ENCODE data around the gene AMBRA1.
"Not testable (repeated sequence)": the region's sequence is repeated elsewhere in the genome, so short reads cannot be mapped to it uniquely, and the experiment has no call there.

DNA sequence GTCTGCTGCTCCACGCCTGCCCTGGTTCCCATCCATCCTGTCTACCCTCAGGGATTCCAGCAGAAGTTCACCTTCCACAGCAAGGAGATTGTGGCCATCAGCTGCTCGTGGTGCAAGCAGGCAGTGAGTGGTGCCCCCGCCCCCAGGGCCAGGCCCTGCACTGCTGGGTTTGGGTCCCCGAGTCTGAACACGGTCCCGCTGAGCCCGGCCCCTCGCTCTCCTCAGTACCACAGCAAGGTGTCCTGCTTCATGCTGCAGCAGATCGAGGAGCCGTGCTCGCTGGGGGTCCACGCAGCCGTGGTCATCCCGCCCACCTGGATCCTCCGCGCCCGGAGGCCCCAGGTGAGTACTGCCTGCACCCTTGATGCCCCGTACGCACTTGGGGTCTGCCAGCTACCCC lies 222.6 kb downstream of the AMBRA1 start:
- TF ChIP-seq, protein P1, sequence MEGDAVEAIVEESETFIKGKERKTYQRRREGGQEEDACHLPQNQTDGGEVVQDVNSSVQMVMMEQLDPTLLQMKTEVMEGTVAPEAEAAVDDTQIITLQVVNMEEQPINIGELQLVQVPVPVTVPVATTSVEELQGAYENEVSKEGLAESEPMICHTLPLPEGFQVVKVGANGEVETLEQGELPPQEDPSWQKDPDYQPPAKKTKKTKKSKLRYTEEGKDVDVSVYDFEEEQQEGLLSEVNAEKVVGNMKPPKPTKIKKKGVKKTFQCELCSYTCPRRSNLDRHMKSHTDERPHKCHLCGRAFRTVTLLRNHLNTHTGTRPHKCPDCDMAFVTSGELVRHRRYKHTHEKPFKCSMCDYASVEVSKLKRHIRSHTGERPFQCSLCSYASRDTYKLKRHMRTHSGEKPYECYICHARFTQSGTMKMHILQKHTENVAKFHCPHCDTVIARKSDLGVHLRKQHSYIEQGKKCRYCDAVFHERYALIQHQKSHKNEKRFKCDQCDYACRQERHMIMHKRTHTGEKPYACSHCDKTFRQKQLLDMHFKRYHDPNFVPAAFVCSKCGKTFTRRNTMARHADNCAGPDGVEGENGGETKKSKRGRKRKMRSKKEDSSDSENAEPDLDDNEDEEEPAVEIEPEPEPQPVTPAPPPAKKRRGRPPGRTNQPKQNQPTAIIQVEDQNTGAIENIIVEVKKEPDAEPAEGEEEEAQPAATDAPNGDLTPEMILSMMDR (IDR thresholded peaks at IDR 0.05), result not testable (repeated sequence)
- TF ChIP-seq, protein P2, sequence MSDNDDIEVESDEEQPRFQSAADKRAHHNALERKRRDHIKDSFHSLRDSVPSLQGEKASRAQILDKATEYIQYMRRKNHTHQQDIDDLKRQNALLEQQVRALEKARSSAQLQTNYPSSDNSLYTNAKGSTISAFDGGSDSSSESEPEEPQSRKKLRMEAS (IDR thresholded peaks at IDR 0.05; ENCODE audit: low read depth), result not testable (repeated sequence)
- TF ChIP-seq, protein P3, sequence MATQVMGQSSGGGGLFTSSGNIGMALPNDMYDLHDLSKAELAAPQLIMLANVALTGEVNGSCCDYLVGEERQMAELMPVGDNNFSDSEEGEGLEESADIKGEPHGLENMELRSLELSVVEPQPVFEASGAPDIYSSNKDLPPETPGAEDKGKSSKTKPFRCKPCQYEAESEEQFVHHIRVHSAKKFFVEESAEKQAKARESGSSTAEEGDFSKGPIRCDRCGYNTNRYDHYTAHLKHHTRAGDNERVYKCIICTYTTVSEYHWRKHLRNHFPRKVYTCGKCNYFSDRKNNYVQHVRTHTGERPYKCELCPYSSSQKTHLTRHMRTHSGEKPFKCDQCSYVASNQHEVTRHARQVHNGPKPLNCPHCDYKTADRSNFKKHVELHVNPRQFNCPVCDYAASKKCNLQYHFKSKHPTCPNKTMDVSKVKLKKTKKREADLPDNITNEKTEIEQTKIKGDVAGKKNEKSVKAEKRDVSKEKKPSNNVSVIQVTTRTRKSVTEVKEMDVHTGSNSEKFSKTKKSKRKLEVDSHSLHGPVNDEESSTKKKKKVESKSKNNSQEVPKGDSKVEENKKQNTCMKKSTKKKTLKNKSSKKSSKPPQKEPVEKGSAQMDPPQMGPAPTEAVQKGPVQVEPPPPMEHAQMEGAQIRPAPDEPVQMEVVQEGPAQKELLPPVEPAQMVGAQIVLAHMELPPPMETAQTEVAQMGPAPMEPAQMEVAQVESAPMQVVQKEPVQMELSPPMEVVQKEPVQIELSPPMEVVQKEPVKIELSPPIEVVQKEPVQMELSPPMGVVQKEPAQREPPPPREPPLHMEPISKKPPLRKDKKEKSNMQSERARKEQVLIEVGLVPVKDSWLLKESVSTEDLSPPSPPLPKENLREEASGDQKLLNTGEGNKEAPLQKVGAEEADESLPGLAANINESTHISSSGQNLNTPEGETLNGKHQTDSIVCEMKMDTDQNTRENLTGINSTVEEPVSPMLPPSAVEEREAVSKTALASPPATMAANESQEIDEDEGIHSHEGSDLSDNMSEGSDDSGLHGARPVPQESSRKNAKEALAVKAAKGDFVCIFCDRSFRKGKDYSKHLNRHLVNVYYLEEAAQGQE (IDR thresholded peaks at IDR 0.05; ENCODE audit: low read depth, low read length), result not testable (repeated sequence)
- not testable (repeated sequence) for TF ChIP-seq FOXM1 (IDR thresholded peaks at IDR 0.05; ENCODE audit: low read depth)
